CD14-positive monocyte (primary cell): ENCODE data around the gene VRK3. TPM values are rescaled to one million over a fixed set of nuclear protein-coding genes. Genes with fewer than 3 reads are reported as not detected.

Experiments
- DNase-seq, 3 donors: peaks; one replicate each; pipeline ENCODE4 v3.0.0-alpha.2; 2011 to 2022
- H2AFZ ChIP-seq: 2 replicates; pipeline ENCODE4 v1.6.0; 2012; ENCODE audit warnings: mild to moderate bottlenecking, low read depth, low read length, inconsistent platforms; ENCODE audit not compliant: insufficient read depth, poor library complexity, severe bottlenecking
- H3K27ac ChIP-seq, 2 donors: 1 replicate in 1 of 2; 2 replicates in 1 of 2; pipeline ENCODE4 v1.5.1; 2012 to 2013; ENCODE audit warnings: low read length in 2 of 2, control low read depth in 1 of 2, inconsistent platforms in 1 of 2, low read depth in 1 of 2, mild to moderate bottlenecking in 1 of 2
- H3K27me3 ChIP-seq, 2 donors: one replicate each; pipeline versions ENCODE4 v1.6.0 to v1.6.1; 2011 to 2013; ENCODE audit warnings: low read length in 2 of 2; ENCODE audit not compliant: control insufficient read depth in 2 of 2, insufficient read depth in 2 of 2
- H3K36me3 ChIP-seq, 2 donors: replicated peaks in 1 of 2; 1 replicate in 1 of 2; 2 replicates in 1 of 2; pipeline versions ENCODE4 v1.5.1 to v1.6.1; 2012 to 2013; ENCODE audit warnings: low read length in 2 of 2, control low read depth in 1 of 2, inconsistent platforms in 1 of 2, mild to moderate bottlenecking in 1 of 2; ENCODE audit not compliant: insufficient read depth in 2 of 2, control insufficient read depth in 1 of 2
- H3K4me1 ChIP-seq, 2 donors: 1 replicate in 1 of 2; 2 replicates in 1 of 2; pipeline versions ENCODE4 v1.5.1 to v1.6.1; 2012 to 2013; ENCODE audit warnings: low read length in 2 of 2, control low read depth in 1 of 2, inconsistent platforms in 1 of 2, mild to moderate bottlenecking in 1 of 2, moderate library complexity in 1 of 2; ENCODE audit not compliant: insufficient read depth in 2 of 2, control insufficient read depth in 1 of 2
- H3K4me2 ChIP-seq: replicated peaks from 2 replicates; pipeline ENCODE3; 2012; ENCODE audit warnings: low read length, moderate library complexity, mild to moderate bottlenecking; ENCODE audit not compliant: poor library complexity, severe bottlenecking; ENCODE audit errors: extremely low read depth
- H3K4me3 ChIP-seq, 3 experiments: fragments of 200-600 bp in 1 of 3; sonication (generic) in 1 of 3; replicated peaks in 1 of 3; 1 replicate in 2 of 3; 2 replicates in 1 of 3; pipeline ENCODE4 v1.5.1; 2011 to 2013; ENCODE audit warnings: low read length in 3 of 3, mild to moderate bottlenecking in 3 of 3, control low read depth in 2 of 3, low read depth in 2 of 3, inconsistent platforms in 1 of 3, moderate library complexity in 1 of 3
- H3K79me2 ChIP-seq: 2 replicates; pipeline ENCODE4 v1.6.0; 2012; ENCODE audit warnings: mild to moderate bottlenecking, control low read depth, inconsistent platforms, low read length, moderate library complexity; ENCODE audit not compliant: insufficient read depth
- H3K9ac ChIP-seq: 2 replicates; pipeline ENCODE4 v1.6.0; 2017; ENCODE audit warnings: low read length, mild to moderate bottlenecking; ENCODE audit not compliant: insufficient read depth, poor library complexity, severe bottlenecking
- H3K9me3 ChIP-seq, 2 donors: replicated peaks in 1 of 2; 1 replicate in 1 of 2; 2 replicates in 1 of 2; pipeline versions ENCODE4 v1.5.1 to v1.6.1; 2012 to 2013; ENCODE audit warnings: low read length in 2 of 2, control low read depth in 1 of 2; ENCODE audit not compliant: control insufficient read depth in 1 of 2, insufficient read depth in 1 of 2
- H4K20me1 ChIP-seq: 2 replicates; pipeline ENCODE4 v1.6.0; 2012; ENCODE audit warnings: mild to moderate bottlenecking, low read length, control low read depth, moderate library complexity; ENCODE audit not compliant: insufficient read depth
- H3K27ac Mint-ChIP-seq, 7 donors: one replicate each; pipeline ENCODE4 v1.8.0; 2020; ENCODE audit warnings: mild to moderate bottlenecking in 7 of 7, mixed read lengths in 7 of 7, moderate library complexity in 6 of 7, inconsistent platforms in 2 of 7
- H3K27me3 Mint-ChIP-seq, 3 donors: one replicate each; pipeline ENCODE4 v1.8.0; 2021 to 2022; ENCODE audit warnings: low read depth in 3 of 3, mild to moderate bottlenecking in 3 of 3, mixed read lengths in 3 of 3, moderate library complexity in 3 of 3, inconsistent platforms in 1 of 3
- H3K36me3 Mint-ChIP-seq, 2 donors: one replicate each; pipeline ENCODE4 v1.8.0; 2020; ENCODE audit warnings: mixed read lengths in 2 of 2, inconsistent platforms in 1 of 2, mild to moderate bottlenecking in 1 of 2
- H3K4me1 Mint-ChIP-seq: one replicate; pipeline ENCODE4 v1.8.0; 2020; ENCODE audit warnings: mild to moderate bottlenecking, mixed read lengths
- H3K4me3 Mint-ChIP-seq, 2 donors: one replicate each; pipeline ENCODE4 v1.8.0; 2020; ENCODE audit warnings: mild to moderate bottlenecking in 2 of 2, mixed read lengths in 2 of 2, moderate library complexity in 1 of 2
- H3K9me3 Mint-ChIP-seq, 7 donors: one replicate each; pipeline ENCODE4 v1.8.0; 2020 to 2022; ENCODE audit warnings: mixed read lengths in 7 of 7, mild to moderate bottlenecking in 6 of 7, moderate library complexity in 6 of 7, inconsistent platforms in 2 of 7
- CTCF ChIP-seq: fragments of 200-600 bp; IDR thresholded peaks from one replicate; pipeline ENCODE4 v1.8.0; 2022; ENCODE audit warnings: antibody characterized with exemption, mild to moderate bottlenecking
- WGBS: methylation state at CpG from one replicate; pipeline ENCODE4 v1.1.5; 2013; ENCODE audit warnings: missing lambda C conversion rate; ENCODE audit not compliant: insufficient coverage; 5-methylcytosine and 5-hydroxymethylcytosine counted together
- intact Hi-C, 2 donors: fragments of 100-400 bp; cut with micrococcal nuclease; formaldehyde crosslinking; loops; one replicate each; pipeline versions ENCODE4 v1.15.0 to v1.15.1; 2023
- polyA plus RNA-seq, 3 donors: library from polyadenylated mRNA; depleted of rRNA in 1 of 3; unstranded in 2 of 3; stranded (reverse) in 1 of 3; fragments of 300-500 nt in 2 of 3; fragments of >200 nt in 1 of 3; fragmentation: Illumina TruSeq in 2 of 3; gene quantifications; 1 replicate in 2 of 3; 2 replicates in 1 of 3; pipeline ENCODE4 v1.2.3, GENCODE V29; 2012 to 2021

VRK3 gene
- polyA plus RNA-seq, 3 donors, result 42.8 to 47.3 (median 46.8) TPM

GRCh38 chr19:49976496-49976895 lies 48.7 kb downstream of the VRK3 start:
- Mint-ChIP-seq H3K27ac (peak overlapping the region in 1 of 7 donors; percentile 65), H3K4me1 (peaks cover 22% of the 10 kb centered on the region)
- peaks cover 51 to 76% of the 10 kb centered on the region in 2 donors for H3K36me3 ChIP-seq

GRCh38 chr19:49975051-49975450 lies 50.1 kb downstream of the VRK3 start:
- H3K36me3 Mint-ChIP-seq, result peaks cover 63 to 67% of the 10 kb centered on the region in 2 donors
- peak overlapping the region in 1 of 7 donors; percentile 24 for H3K27ac Mint-ChIP-seq
- peaks cover 49 to 61% of the 10 kb centered on the region in 2 donors for H3K36me3 ChIP-seq

More at GRCh38 chr19:49976496-49976895, 48.7 kb downstream of the VRK3 start:
- 100% methylated on average over 2 of the region's 3 CpGs for WGBS
- no peaks in the 10 kb centered on the region for H3K27me3 ChIP-seq
- no peak overlapping the region for H3K4me3 ChIP-seq
- H4K20me1 ChIP-seq, result peaks cover 43% of the 10 kb centered on the region
- peaks cover 28 to 33% of the 10 kb centered on the region in 2 donors for H3K4me1 ChIP-seq
- intact Hi-C loops, result no loop called here
- TF ChIP-seq CTCF, result no peak
- H3K4me2 ChIP-seq, result no peak overlapping the region
- H3K36me3 Mint-ChIP-seq, result peaks cover 73 to 81% of the 10 kb centered on the region in 2 donors
- peaks cover 1 to 10% (median 6%) of the 10 kb centered on the region in 3 donors for H3K27me3 Mint-ChIP-seq
- peaks cover 0 to 4% (median 0%) of the 10 kb centered on the region in 7 donors for H3K9me3 Mint-ChIP-seq
- H3K27ac ChIP-seq, result no peak overlapping the region
- H2AFZ ChIP-seq, result no peak overlapping the region
- H3K9me3 ChIP-seq, result no peaks in the 10 kb centered on the region
- no peak overlapping the region for H3K4me3 Mint-ChIP-seq
- no peaks in the 10 kb centered on the region for H3K79me2 ChIP-seq
- DNase-seq, result no peak
- no peak overlapping the region for H3K9ac ChIP-seq

More at GRCh38 chr19:49975051-49975450, 50.1 kb downstream of the VRK3 start:
- Histone ChIP-seq H3K9me3 (no peaks in the 10 kb centered on the region), H3K4me1 (peaks cover 31 to 40% of the 10 kb centered on the region in 2 donors), H3K4me2 (no peak overlapping the region), H3K4me3 (no peak overlapping the region), H3K27me3 (no peaks in the 10 kb centered on the region), H2AFZ (no peak overlapping the region), H3K27ac (no peak overlapping the region), H4K20me1 (peaks cover 43% of the 10 kb centered on the region), H3K9ac (no peak overlapping the region), H3K79me2 (no peaks in the 10 kb centered on the region)
- 100% methylated on average over 4 of the region's 7 CpGs for WGBS
- intact Hi-C loops, result no loop called here
- Mint-ChIP-seq H3K4me1 (peaks cover 25% of the 10 kb centered on the region), H3K27me3 (peaks cover 1 to 12% (median 6%) of the 10 kb centered on the region in 3 donors), H3K4me3 (no peak overlapping the region), H3K9me3 (peaks cover 0 to 4% (median 0%) of the 10 kb centered on the region in 7 donors)
- DNase-seq, result no peak
- no peak for TF ChIP-seq CTCF
